GM18867 (cell line): ENCODE data around the gene CD79B.

Experiments
- ATAC-seq: cut with Tn5 transposase; IDR thresholded peaks from one replicate; pipeline ENCODE4 v1.9.1; 2021; ENCODE audit warnings: mild to moderate bottlenecking, moderate library complexity; ENCODE audit not compliant: unreplicated experiment

CD79B gene

GRCh38 chr17:63954402-63955063 is 22.4 kb upstream of the CD79B start:
- peak; percentile 44 for ATAC-seq

DNA sequence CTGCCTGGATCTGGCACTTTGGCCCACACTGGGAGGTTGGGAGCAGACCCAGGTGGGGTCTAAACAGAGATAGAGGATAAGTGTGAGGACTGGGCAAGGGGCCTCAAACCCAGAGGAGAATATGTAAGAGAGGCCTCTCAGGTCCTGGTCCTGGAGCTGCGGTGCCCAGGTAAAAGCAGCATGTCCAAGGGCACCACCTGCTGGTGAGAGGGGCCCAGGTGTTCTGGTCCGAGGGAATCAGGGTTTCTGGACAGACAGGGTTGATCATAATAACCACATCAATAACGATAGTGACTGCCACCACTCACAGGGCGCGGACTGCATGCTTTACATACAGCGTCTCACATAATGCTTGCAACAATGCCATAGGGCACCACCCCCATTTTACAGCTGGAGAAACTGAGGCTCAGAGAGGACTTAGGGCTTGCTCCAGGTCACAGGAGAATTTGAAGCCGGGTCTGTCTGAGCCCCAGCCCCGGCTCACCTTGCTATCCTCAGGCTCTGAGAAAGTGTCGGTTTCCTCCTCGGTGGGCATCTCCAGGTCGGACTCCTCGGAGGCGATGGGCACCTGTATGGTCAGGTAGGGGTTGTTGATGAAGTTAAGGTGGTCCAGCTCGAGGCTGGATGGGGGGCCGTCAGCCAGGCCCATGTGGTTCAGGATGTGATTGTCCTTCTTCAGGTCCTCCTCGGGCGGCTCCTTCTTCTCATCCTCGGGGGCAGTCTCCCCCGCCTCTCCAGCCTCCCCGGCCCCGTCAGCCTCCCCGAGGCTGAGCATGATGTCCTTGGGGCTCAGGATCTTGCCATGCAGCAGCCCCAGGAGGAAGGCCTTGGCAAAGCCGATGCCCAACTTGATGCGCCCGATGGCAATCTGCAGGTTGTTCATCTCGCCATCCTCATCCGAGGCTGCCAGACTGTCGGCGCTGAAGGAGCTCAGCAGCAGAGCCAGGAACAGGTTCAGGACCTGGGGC is 19.1 kb upstream of the CD79B start:
- ATAC-seq: no peak

GRCh38 chr17:63949576-63950250 is 17.6 kb upstream of the CD79B start:
- ATAC-seq: no peak

- ATAC-seq: no peak
These were observed 16.4 kb upstream of the CD79B start for GRCh38 chr17:63948521-63948920.

GRCh38 chr17:63947711-63948330 is 15.7 kb upstream of the CD79B start:
- ATAC-seq: no peak

DNA sequence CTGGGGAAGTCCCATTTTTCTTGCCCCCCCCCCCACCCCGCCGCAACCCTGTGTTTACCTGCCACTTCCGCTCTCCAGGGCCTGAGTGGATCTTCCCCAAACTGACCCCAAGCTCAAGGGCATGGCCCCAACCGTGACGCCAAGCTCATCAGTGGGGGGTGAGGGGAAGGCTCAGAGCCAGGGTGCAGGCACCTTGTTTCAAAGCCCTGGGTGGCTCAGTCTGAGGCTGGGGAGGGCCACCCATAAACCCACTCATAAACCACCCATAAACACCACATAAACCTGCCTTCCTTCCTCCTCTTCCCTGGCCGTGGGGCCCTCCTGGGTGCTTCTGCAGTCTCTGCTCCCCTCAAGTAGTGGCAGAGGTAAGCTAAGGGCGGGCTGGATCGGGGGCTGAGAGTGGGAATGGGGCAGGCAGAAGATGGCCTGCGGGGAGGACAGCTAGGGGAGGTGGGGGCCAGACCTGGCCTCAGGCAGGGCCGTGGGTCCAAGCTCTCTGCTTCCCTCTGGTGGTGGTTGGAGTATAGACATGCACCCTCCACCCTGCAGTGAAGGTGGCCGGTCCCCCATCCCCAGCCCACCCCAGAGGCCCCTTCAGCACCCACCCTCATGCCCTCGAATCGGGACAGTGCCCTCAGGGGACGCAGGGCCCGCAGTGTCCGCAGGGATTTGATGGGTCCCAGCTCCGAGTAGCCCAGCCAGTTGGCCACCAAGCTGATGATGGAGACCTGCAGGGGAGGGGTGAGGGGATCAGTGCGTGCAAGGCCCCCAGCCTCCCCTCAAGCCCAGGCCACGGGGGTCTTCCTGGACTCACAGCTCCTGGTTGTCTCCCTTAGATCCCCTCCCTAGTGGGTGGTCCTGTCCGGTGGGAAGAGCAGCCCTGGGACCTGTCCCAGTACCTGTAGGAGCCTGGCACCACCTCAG is 14.6 kb upstream of the CD79B start:
- ATAC-seq: no peak

GRCh38 chr17:63945784-63946439 is 13.8 kb upstream of the CD79B start:
- ATAC-seq: no peak

GRCh38 chr17:63944736-63945499 is 12.8 kb upstream of the CD79B start:
- ATAC-seq: no peak

DNA sequence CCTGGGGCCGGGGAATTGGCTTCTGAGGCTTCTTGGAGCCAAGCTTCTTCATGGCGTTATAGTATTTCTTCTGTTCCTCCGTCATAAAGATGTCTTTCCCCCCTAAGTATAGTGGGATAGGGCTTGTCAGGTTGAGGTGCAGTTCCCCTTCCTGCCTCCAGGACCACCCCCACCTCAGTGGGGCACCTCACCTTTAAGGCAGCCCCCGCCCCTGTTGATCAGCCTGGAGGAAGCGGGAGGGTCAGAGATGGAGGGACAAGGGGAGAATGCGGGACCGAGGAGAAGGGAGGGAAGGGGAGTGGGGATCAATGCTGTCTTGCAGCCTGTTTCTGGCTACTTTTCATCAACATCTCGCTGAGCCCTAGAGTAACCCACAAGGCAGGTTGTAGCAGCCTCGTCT is 11.6 kb upstream of the CD79B start:
- no peak for ATAC-seq

DNA sequence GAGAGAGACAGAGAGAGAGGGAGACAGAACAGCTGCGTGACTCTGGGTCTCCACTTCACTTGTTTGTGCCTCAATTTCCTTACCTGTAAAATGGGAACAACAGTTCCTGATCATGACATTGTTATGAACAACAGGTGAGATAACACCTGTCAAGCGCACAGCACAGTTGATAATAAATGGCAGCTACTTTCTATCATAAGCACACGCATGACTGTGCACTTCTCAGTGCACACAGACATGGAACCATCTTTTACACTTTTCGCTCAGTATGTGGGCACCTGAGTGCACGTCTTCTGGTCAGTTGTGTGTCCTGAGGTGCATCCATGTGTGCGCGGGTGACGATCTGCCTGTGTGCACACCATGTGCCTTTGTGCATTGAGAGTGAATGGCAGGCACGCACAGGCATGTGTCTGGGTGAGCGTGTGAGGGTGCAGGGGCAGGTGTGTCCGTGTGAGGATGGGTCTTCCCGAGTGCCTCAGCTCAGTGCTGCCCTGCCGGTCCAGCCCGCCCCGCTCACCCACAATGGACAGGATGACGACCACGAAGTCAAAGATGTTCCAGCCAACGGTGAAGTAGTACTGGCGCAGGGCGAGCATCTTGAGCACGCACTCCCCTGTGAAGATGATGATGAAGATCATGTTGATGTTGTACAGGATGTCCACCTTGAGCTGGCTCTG is 10.3 kb upstream of the CD79B start:
- no peak for ATAC-seq

- no peak for ATAC-seq
These were observed 9.6 kb upstream of the CD79B start for GRCh38 chr17:63941751-63942150.

DNA sequence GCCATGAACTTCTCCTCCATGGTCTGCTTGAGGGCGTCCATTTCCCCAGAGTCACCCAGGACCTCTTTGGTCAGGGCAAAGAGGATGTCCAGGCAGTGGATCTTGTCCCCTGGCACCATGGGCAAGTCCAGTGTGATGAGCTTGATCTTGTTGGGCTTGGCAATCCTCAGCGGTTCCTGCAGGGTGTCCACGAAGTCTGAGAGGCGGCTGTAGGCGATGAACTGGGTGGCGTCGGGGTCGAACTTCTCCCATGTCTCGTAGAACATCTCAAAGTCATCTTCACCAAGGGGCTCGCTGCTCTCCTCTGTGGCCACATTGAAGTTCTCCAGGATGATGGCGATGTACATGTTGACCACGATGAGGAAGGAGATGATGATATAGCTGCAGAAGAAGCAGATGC is 9.0 kb upstream of the CD79B start:
- ATAC-seq: no peak

DNA sequence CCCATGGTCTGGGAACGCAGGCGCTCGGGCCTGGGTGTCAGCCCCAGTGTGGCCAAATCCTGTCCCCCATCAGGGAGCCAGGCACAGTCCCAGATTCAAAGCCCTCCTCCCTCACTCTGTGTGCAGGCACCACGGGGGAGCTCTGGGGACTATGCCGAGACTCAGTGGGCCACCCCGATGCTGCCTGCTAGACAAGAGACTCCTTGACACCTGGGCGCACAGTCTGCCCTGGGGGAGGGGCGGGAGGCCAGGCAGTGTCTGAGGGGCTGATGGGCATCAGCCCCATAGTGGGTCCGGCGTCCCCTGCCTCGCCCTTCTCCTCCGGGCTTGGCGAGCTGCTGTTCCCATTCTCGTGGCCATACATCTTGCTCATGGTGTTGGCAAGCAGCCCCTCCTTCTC is 8.5 kb upstream of the CD79B start:
- ATAC-seq: no peak

GRCh38 chr17:63939884-63940283 is 7.8 kb upstream of the CD79B start:
- ATAC-seq: no peak

DNA sequence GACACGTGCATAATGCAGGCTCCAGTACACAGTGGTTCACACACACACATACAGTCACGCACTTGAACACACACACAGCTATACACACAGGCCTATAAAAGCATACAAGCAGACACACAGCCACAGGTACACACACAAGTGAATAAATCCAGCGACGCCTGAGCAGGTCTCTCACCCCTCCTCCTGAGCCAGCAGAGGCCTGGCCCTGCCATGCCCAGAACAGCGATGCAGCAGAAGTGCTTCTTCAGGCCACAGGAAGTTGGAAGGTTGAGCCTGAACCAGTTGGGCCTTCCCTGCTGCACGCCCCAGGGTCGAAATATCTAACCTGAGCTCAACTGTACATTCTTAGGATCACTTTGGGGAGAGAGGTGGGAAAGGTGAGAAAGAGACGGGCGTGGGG is 7.3 kb upstream of the CD79B start:
- ATAC-seq: no peak

GRCh38 chr17:63937920-63938319 is 5.8 kb upstream of the CD79B start:
- no peak for ATAC-seq

- ATAC-seq: no peak
These were observed 5.2 kb upstream of the CD79B start for GRCh38 chr17:63937319-63937718.
